Nephron progenitor cell (in vitro differentiated cells): Measurements from ENCODE around the gene ASCC2.
"Not testable (repeated sequence)": the region's sequence is repeated elsewhere in the genome, so short reads cannot be mapped to it uniquely, and the experiment has no call there.

Experiments
- DNase-seq: peaks from one replicate; pipeline ENCODE4 v3.0.0; 2021
- H3K27ac Mint-ChIP-seq: 2 replicates; pipeline ENCODE4 v1.8.0; 2021; ENCODE audit warnings: mild to moderate bottlenecking, moderate library complexity, mixed read lengths
- H3K27me3 Mint-ChIP-seq: 2 replicates; pipeline ENCODE4 v1.8.0; 2021; ENCODE audit warnings: mild to moderate bottlenecking, low read depth, mixed read lengths; ENCODE audit not compliant: poor library complexity
- H3K36me3 Mint-ChIP-seq: 2 replicates; pipeline ENCODE4 v1.8.0; 2021; ENCODE audit warnings: low read depth, mixed read lengths
- H3K4me1 Mint-ChIP-seq: 2 replicates; pipeline ENCODE4 v1.8.0; 2021; ENCODE audit warnings: mixed read lengths
- H3K4me3 Mint-ChIP-seq: 2 replicates; pipeline ENCODE4 v1.8.0; 2021; ENCODE audit warnings: mild to moderate bottlenecking, moderate library complexity, mixed read lengths
- H3K9me3 Mint-ChIP-seq: 2 replicates; pipeline ENCODE4 v1.8.0; 2021; ENCODE audit warnings: mild to moderate bottlenecking, moderate library complexity, mixed read lengths
- CTCF ChIP-seq: fragments of 200-600 bp; sonication (generic); IDR thresholded peaks from 2 replicates; pipeline ENCODE4 v1.5.0; 2021; ENCODE audit warnings: antibody characterized with exemption

The ASCC2 gene

GRCh38 chr22:29861672-29862297, 23.7 kb upstream of the ASCC2 start:
- Mint-ChIP-seq H3K27ac (no peak overlapping the region), H3K9me3 (no peaks in the 10 kb centered on the region), H3K4me3 (no peak overlapping the region), H3K4me1 (peaks cover 12% of the 10 kb centered on the region), H3K36me3 (no peaks in the 10 kb centered on the region), H3K27me3 (peaks cover 3% of the 10 kb centered on the region)
- DNase-seq: no peak
- TF ChIP-seq CTCF: no peak

DNA sequence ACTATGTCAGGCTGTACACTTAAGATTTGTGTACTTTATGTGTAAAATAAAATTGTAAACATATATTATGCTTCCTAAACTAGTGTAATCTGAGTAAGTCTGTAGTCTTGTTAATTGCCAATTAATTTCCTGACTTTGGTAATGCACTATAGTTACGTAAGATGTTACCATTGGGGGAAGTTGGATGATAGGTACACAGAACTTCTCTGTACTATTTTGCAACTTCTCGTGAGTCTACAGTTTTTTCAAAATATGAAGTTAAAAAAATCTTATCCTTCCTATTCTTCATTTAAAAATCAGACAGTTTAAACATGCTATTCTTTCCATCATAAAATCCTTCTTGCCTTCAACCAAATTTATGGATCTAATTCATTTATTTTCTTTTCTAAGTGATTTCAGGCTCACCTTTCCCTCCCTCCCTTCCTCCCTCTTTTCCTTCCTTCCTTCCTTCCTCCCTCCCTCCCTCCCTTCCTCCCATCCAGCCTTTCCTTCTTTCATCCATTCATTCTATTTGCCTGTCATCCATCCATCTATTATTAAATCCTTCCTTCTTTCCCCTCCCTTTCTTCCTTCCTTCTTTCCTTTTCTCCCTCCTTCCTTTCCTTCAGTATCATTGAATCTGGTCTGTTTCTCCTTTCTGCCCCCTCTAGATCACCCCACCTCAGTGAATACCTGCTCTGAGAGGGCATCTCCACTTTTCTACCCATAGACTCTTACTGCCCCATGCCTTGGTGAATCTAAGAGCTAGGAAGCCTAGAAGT, 22.1 kb upstream of the ASCC2 start:
- Mint-ChIP-seq H3K36me3 (no peaks in the 10 kb centered on the region), H3K27ac (no peak overlapping the region), H3K9me3 (no peaks in the 10 kb centered on the region), H3K27me3 (peaks cover 2% of the 10 kb centered on the region), H3K4me3 (no peak overlapping the region), H3K4me1 (peaks cover 3% of the 10 kb centered on the region)
- no peak for DNase-seq
- no peak for TF ChIP-seq CTCF

DNA sequence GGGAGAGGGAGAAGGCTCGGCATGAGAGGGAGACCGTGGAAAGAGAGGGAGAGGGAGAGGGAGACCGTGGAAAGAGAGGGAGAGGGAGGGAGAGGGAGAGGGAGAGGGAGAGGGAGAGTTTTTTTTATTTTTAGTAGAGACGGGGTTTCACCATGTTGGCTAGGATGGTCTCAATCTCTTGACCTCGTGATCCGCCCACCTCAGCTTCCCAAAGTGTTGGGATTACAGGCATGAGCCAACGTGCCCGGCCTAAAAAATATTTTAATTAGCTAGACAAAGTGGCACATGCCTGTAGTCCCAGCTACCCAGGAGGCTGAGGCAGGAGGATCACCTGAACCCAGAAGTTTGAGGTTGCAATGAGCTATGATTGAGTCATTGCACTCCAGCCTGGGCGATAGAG, 21.0 kb upstream of the ASCC2 start:
- DNase-seq, H3K4me1 Mint-ChIP-seq, H3K9me3 Mint-ChIP-seq, H3K4me3 Mint-ChIP-seq, H3K27ac Mint-ChIP-seq, H3K27me3 Mint-ChIP-seq, H3K36me3 Mint-ChIP-seq: not testable (repeated sequence)

- H3K4me1 Mint-ChIP-seq: no peaks in the 10 kb centered on the region
Observed at GRCh38 chr22:29856496-29856895, 18.4 kb upstream of the ASCC2 start.

DNA sequence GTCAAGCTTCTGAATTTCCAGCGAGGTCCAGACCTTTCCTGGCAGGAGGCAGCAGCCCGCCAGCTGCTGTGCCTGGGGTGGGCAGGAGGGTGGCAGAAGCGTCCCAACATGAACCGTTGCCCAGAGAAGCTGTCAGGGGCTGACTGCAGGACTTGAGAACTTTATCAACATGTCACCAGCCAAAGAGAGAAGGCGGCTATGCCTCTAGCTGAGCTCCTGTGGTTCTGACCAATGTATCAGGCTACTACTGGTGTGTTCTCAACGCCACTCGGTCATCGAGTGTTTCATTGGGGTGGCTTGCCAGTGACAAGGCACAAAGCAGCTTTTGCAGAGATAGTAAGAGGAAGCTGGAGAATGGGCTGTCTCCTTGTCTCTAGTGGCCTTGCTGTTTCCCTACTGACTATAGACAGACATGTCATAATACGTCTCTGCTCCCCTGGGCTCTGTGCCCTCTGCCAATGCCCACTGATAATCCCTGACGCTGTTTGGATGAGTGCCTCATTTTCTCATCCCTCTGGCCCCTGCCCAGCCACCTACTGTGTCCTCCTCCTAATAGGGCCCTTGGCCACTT, 17.6 kb upstream of the ASCC2 start:
- no peak for DNase-seq
- TF ChIP-seq CTCF: no peak
- peaks cover 3% of the 10 kb centered on the region for H3K27me3 Mint-ChIP-seq

More at GRCh38 chr22:29856496-29856895, 18.4 kb upstream of the ASCC2 start:
- Mint-ChIP-seq H3K4me3 (no peak overlapping the region), H3K9me3 (no peaks in the 10 kb centered on the region), H3K27me3 (peaks cover 3% of the 10 kb centered on the region), H3K36me3 (no peaks in the 10 kb centered on the region), H3K27ac (no peak overlapping the region)
- no peak for TF ChIP-seq CTCF
- DNase-seq: no peak

DNA sequence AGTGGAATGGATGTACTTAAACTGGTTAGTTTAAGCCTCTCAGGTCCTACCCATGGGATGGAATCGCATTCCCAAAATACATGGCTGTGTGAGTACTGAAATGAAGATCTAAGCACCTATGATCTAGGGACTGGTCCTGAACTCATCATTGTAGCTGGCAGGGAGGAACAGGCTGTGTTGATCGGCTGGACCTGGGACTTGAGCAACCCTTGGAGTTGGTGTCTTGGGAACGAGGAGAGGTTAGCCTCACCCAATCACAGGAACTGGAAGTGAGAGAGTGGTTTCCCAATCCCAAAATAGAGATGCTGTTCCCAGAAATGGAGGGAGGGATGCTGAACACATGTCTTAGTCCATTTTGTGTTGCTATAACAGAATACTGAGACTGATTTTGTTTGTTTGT, 16.4 kb upstream of the ASCC2 start:
- no peak for TF ChIP-seq CTCF
- Mint-ChIP-seq H3K27ac (no peak overlapping the region), H3K27me3 (peaks cover 3% of the 10 kb centered on the region), H3K4me3 (no peak overlapping the region), H3K36me3 (no peaks in the 10 kb centered on the region), H3K9me3 (no peaks in the 10 kb centered on the region), H3K4me1 (no peaks in the 10 kb centered on the region)
- no peak for DNase-seq

More for the DNA sequence above, 17.6 kb upstream of the ASCC2 start:
- H3K4me1 Mint-ChIP-seq: no peaks in the 10 kb centered on the region
- no peaks in the 10 kb centered on the region for H3K36me3 Mint-ChIP-seq
- no peak overlapping the region for H3K27ac Mint-ChIP-seq
- H3K9me3 Mint-ChIP-seq: no peaks in the 10 kb centered on the region
- no peak overlapping the region for H3K4me3 Mint-ChIP-seq
